ENCODE results near the gene NFIB.

The NFIB gene

DNA sequence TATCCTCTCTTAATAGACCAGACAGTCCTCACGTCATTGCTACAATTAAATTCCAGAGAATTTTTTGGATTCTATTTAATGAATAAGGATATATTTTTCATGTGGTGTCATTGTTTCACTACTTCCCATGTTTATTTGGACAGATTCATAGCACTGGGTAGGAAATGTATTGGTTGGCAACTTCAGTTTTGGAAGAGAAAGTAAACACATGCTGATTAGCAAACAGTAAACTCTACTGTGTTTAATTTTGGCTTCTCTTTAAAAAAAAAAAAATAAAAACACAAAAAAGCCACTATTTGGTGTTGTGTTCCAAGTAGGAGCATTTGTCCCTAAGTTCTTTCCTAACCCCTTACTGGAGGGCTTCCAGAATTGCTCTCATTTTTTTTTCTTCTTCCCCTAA is 77.3 kb downstream of the NFIB start:
- TF ChIP-seq, protein P1, sequence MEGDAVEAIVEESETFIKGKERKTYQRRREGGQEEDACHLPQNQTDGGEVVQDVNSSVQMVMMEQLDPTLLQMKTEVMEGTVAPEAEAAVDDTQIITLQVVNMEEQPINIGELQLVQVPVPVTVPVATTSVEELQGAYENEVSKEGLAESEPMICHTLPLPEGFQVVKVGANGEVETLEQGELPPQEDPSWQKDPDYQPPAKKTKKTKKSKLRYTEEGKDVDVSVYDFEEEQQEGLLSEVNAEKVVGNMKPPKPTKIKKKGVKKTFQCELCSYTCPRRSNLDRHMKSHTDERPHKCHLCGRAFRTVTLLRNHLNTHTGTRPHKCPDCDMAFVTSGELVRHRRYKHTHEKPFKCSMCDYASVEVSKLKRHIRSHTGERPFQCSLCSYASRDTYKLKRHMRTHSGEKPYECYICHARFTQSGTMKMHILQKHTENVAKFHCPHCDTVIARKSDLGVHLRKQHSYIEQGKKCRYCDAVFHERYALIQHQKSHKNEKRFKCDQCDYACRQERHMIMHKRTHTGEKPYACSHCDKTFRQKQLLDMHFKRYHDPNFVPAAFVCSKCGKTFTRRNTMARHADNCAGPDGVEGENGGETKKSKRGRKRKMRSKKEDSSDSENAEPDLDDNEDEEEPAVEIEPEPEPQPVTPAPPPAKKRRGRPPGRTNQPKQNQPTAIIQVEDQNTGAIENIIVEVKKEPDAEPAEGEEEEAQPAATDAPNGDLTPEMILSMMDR (IDR thresholded peaks at IDR 0.05; ENCODE audit: low read depth, low read length): no peak
- no peak overlapping the region for H3K4me3 ChIP-seq (ENCODE audit: low read depth, low read length)

- TF ChIP-seq, protein P1 (IDR thresholded peaks at IDR 0.05; ENCODE audit: low read depth, low read length): no peak
- H3K4me3 ChIP-seq (ENCODE audit: low read depth, low read length): no peak overlapping the region
These were observed 81.8 kb downstream of the NFIB start for GRCh38 chr9:14232111-14232510.

- no peak overlapping the region for H3K4me3 ChIP-seq (ENCODE audit: low read depth, low read length)
- TF ChIP-seq, protein P1 (IDR thresholded peaks at IDR 0.05; ENCODE audit: low read depth, low read length): no peak
These were observed 82.5 kb downstream of the NFIB start for GRCh38 chr9:14231196-14231990.

DNA sequence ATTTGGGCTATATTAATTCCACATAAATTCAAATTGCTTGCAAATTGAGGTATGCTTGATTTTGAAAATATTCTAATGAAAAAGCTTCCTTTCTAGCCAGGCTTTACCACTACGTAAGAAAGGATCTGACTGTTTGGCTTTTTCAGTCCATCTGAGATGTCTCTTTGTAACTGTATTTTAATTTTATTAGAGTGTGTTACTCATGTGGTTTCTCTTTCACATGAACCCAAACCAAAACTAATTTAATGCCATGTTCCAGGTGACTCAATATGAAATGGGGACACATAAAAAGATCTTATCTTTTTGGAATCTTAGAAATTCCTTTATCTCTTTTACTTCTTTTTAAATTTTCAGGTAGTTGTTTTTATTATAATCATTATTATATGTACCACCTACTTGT is 85.3 kb downstream of the NFIB start:
- TF ChIP-seq, protein P1 (IDR thresholded peaks at IDR 0.05; ENCODE audit: low read depth, low read length): no peak
- H3K4me3 ChIP-seq (ENCODE audit: low read depth, low read length): no peak overlapping the region

- no peak overlapping the region for H3K4me3 ChIP-seq (ENCODE audit: low read depth, low read length)
- TF ChIP-seq, protein P1 (IDR thresholded peaks at IDR 0.05; ENCODE audit: low read depth, low read length): no peak
These were observed 86.9 kb downstream of the NFIB start for GRCh38 chr9:14226855-14227532.

- no peak overlapping the region for H3K4me3 ChIP-seq (ENCODE audit: low read depth, low read length)
- TF ChIP-seq, protein P1 (IDR thresholded peaks at IDR 0.05; ENCODE audit: low read depth, low read length): no peak
These were observed 90.9 kb downstream of the NFIB start for GRCh38 chr9:14223081-14223480.

Measured in WI38 (cell line).